Left ventricle myocardium inferior (tissue), 1 donor: Measurements from ENCODE around the gene ESR2. TPM values are rescaled to one million over a fixed set of nuclear protein-coding genes. Genes with fewer than 3 reads are reported as not detected.
"Not testable (repeated sequence)": the region's sequence is repeated elsewhere in the genome, so short reads cannot be mapped to it uniquely, and the experiment has no call there.

Source experiments
- DNase-seq: peaks from one replicate; pipeline ENCODE4 v3.0.0-alpha.2; 2020
- H3K27ac ChIP-seq: fragments of 200-600 bp; replicated peaks from 2 replicates; pipeline ENCODE4 v1.8.0; 2021
- H3K27me3 ChIP-seq: fragments of 200-600 bp; 2 replicates; pipeline ENCODE4 v1.8.0; 2021; ENCODE audit warnings: low read depth
- H3K36me3 ChIP-seq: fragments of 200-600 bp; 2 replicates; pipeline ENCODE4 v1.8.0; 2021
- H3K4me1 ChIP-seq: fragments of 200-600 bp; 2 replicates; pipeline ENCODE4 v1.8.0; 2021
- H3K4me3 ChIP-seq: fragments of 200-600 bp; 2 replicates; pipeline ENCODE4 v1.8.0; 2021; ENCODE audit warnings: mild to moderate bottlenecking, moderate library complexity
- H3K9me3 ChIP-seq: fragments of 200-600 bp; replicated peaks from 2 replicates; pipeline ENCODE4 v1.8.0; 2021
- CTCF ChIP-seq: fragments of 200-600 bp; IDR thresholded peaks from 2 replicates; pipeline ENCODE4 v1.8.0; 2021; ENCODE audit warnings: antibody characterized with exemption, mild to moderate bottlenecking, borderline replicate concordance
- intact Hi-C: fragments of 100-400 bp; cut with micrococcal nuclease; formaldehyde crosslinking; loops from one replicate; pipeline ENCODE4 v1.11.0; 2022
- total RNA-seq: library from RNA; stranded (reverse); fragmentation: NEBNext Ultra II Directional; extraction: Animal tissue kit (Norgen Biotek cat#: 25700); gene quantifications from one replicate; pipeline ENCODE4 v1.2.1, GENCODE V29; 2021
- donor health status: DM: no; HTN: yes; CAD: no; lungs with severe emphysema.

ESR2 gene
- total RNA-seq, 1 donor from 2014 or later, result 1.0 TPM

GRCh38 chr14:64060199-64060545, 234.0 kb downstream of the ESR2 start:
- no peaks in the 10 kb centered on the region for H3K9me3 ChIP-seq

GRCh38 chr14:64059454-64060198, 234.5 kb downstream of the ESR2 start:
- Histone ChIP-seq H3K4me1 (peaks cover 8% of the 10 kb centered on the region), H3K27me3 (no peaks in the 10 kb centered on the region), H3K27ac (no peak overlapping the region), H3K9me3 (no peaks in the 10 kb centered on the region), H3K36me3 (peaks cover 55% of the 10 kb centered on the region), H3K4me3 (no peak overlapping the region)
- intact Hi-C loops, result no loop called here
- no peak for TF ChIP-seq CTCF
- no peak for DNase-seq

More at GRCh38 chr14:64060199-64060545, 234.0 kb downstream of the ESR2 start:
- DNase-seq, result no peak
- intact Hi-C loops, result no loop called here
- Histone ChIP-seq H3K27me3 (no peaks in the 10 kb centered on the region), H3K4me3 (no peak overlapping the region), H3K27ac (no peak overlapping the region), H3K4me1 (peaks cover 8% of the 10 kb centered on the region), H3K36me3 (peaks cover 58% of the 10 kb centered on the region)
- TF ChIP-seq CTCF, result no peak

- Histone ChIP-seq H3K4me3 (no peak overlapping the region), H3K36me3 (peaks cover 72% of the 10 kb centered on the region), H3K9me3 (no peaks in the 10 kb centered on the region), H3K4me1 (no peaks in the 10 kb centered on the region), H3K27me3 (no peaks in the 10 kb centered on the region), H3K27ac (no peak overlapping the region)
- intact Hi-C loops, result no loop called here
- no peak for TF ChIP-seq CTCF
- no peak for DNase-seq
Measured at GRCh38 chr14:64053694-64054669, 240.2 kb downstream of the ESR2 start.

GRCh38 chr14:64049616-64050381, 244.4 kb downstream of the ESR2 start:
- Histone ChIP-seq H3K27me3 (no peaks in the 10 kb centered on the region), H3K9me3 (no peaks in the 10 kb centered on the region), H3K4me1 (no peaks in the 10 kb centered on the region), H3K4me3 (no peak overlapping the region), H3K36me3 (peaks cover 69% of the 10 kb centered on the region), H3K27ac (no peak overlapping the region)
- intact Hi-C loops, result no loop called here
- TF ChIP-seq CTCF, result no peak
- no peak for DNase-seq

- Histone ChIP-seq H3K27ac (no peak overlapping the region), H3K36me3 (peaks cover 45% of the 10 kb centered on the region), H3K4me1 (no peaks in the 10 kb centered on the region), H3K27me3 (no peaks in the 10 kb centered on the region), H3K4me3 (no peak overlapping the region), H3K9me3 (peaks cover 11% of the 10 kb centered on the region)
- intact Hi-C loops, result no loop called here
- no peak for TF ChIP-seq CTCF
- DNase-seq, result no peak
Measured at GRCh38 chr14:64045091-64045490, 249.1 kb downstream of the ESR2 start.

GRCh38 chr14:64043296-64043695, 250.9 kb downstream of the ESR2 start:
- H3K27me3 ChIP-seq, intact Hi-C loops, DNase-seq, H3K27ac ChIP-seq, H3K4me1 ChIP-seq, H3K4me3 ChIP-seq: not testable (repeated sequence)
- Histone ChIP-seq H3K9me3 (peaks cover 11% of the 10 kb centered on the region), H3K36me3 (peaks cover 28% of the 10 kb centered on the region)
